Measurements from ENCODE around the gene SLC16A2. TPM values are rescaled to one million over a fixed set of nuclear protein-coding genes. Genes with fewer than 3 reads are reported as not detected.

SLC16A2 gene
- total and polyA plus RNA-seq, 7 donors = 0.66 to 6.3 (median 2.1) TPM

DNA sequence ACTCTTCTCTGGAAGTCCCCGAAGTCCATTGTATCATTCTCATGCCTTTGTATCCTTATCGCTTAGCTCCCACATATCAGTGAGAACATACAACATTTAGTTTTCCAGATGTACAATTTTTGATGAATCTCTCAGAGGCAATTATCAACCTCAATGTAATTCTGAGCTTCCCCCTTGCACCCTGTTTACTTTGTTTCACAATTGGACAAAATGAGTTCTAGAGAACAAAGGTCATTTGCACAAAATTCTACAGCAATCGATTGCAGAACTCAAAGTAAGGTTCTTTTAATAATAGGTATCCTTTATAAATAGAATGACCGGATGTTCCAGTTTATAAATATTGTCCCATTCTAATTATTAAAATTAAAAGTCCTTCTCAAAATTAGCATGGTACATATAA is 79.3 kb downstream of the SLC16A2 start:
- H3K4me1 ChIP-seq = no peaks in the 10 kb centered on the region
- no peak overlapping the region for H3K4me3 ChIP-seq
- H3K36me3 ChIP-seq (ENCODE audit: insufficient read depth in 1 of 2, low read depth in 1 of 2) = no peaks in the 10 kb centered on the region
- ATAC-seq (no peak), DNase-seq (no peak)
- intact Hi-C loops (cut with DNase I) = no loop called here
- H3K27me3 ChIP-seq (ENCODE audit: insufficient read depth in 3 of 3, low read length in 2 of 3) = peaks cover 0 to 12% (median 0%) of the 10 kb centered on the region in 3 donors
- TF ChIP-seq, protein P1, sequence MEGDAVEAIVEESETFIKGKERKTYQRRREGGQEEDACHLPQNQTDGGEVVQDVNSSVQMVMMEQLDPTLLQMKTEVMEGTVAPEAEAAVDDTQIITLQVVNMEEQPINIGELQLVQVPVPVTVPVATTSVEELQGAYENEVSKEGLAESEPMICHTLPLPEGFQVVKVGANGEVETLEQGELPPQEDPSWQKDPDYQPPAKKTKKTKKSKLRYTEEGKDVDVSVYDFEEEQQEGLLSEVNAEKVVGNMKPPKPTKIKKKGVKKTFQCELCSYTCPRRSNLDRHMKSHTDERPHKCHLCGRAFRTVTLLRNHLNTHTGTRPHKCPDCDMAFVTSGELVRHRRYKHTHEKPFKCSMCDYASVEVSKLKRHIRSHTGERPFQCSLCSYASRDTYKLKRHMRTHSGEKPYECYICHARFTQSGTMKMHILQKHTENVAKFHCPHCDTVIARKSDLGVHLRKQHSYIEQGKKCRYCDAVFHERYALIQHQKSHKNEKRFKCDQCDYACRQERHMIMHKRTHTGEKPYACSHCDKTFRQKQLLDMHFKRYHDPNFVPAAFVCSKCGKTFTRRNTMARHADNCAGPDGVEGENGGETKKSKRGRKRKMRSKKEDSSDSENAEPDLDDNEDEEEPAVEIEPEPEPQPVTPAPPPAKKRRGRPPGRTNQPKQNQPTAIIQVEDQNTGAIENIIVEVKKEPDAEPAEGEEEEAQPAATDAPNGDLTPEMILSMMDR (IDR thresholded peaks at IDR 0.05) = no peak
- no peaks in the 10 kb centered on the region for H3K9me3 ChIP-seq
- 86 to 98% (median 97%) methylated on average over 4 of the region's 4 CpGs for WGBS, 3 donors
- H3K27ac ChIP-seq = no peak overlapping the region

DNA sequence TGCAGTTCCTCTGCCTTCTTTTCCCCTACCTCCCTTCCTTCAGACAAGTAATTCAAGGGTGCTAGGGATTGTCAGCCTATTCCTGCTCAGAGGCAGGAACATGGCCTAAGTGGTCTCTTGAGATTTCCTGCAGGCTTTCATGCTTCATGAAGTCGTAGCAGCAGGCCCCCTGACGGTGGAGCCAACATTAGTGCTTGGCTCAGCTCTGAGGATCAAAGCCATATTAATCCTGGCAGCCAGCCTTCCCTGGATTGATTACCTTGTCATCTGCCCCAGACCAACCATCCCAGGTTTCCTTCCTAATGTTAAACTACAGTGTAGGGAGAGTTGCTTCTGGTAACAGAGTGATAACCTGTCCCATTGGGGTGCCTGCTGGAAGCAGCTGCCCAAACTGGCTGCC is 84.1 kb downstream of the SLC16A2 start:
- H3K9me3 ChIP-seq = no peaks in the 10 kb centered on the region
- no peaks in the 10 kb centered on the region for H3K4me1 ChIP-seq
- DNase-seq (no peak), ATAC-seq (no peak)
- H3K27me3 ChIP-seq (ENCODE audit: insufficient read depth in 3 of 3, low read length in 2 of 3) = peaks cover 0 to 13% (median 0%) of the 10 kb centered on the region in 3 donors
- H3K4me3 ChIP-seq = no peak overlapping the region
- no peaks in the 10 kb centered on the region for H3K36me3 ChIP-seq (ENCODE audit: insufficient read depth in 1 of 2, low read depth in 1 of 2)
- TF ChIP-seq, protein P1 (IDR thresholded peaks at IDR 0.05) = no peak
- intact Hi-C loops (cut with DNase I) = no loop called here
- H3K27ac ChIP-seq = no peak overlapping the region
- 32 to 38% (median 36%) methylated on average over 2 of the region's 2 CpGs for WGBS, 3 donors

DNA sequence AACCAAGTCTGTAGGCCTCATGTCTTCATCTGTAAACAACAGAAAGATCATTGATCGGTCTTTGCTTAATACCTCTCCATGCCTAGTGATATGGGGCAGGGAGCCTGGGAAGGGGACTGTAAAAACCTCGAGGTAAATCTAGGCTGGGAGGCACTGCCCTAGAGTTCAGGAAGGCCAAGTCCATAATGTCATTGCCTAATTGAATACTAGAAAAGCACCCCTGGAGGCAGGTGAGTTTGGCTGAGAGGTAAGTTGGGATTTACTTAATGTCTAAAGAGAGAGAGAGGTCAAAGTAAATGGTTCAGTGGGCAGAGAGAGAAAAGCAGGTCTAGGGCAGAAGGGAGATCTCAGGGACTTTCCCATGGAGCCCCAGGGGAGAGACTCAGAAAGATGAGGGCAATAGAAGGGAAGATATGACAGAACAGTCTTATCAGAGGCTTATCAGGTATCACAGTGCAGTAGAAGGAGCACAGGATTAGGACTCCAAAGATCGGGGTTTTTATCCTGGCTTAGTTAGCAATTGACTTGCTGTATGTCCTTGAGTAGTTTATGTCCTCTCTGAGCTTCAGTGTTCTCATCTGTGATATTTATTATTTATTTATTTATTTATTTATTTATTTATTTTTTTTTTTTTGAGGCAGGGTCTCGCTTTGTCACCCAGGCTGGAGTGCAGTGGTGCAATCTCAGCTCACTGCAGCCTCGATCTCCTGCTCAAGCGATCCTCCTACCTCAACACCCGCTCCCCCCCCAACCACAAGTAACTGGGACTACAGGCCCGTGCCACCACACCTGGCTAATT is 85.2 kb downstream of the SLC16A2 start:
- Histone ChIP-seq H3K27ac (no peak overlapping the region), H3K36me3 (ENCODE audit: insufficient read depth in 1 of 2, low read depth in 1 of 2) (no peaks in the 10 kb centered on the region), H3K4me1 (no peaks in the 10 kb centered on the region), H3K4me3 (no peak overlapping the region), H3K27me3 (ENCODE audit: insufficient read depth in 3 of 3, low read length in 2 of 3) (peaks cover 0 to 13% (median 0%) of the 10 kb centered on the region in 3 donors), H3K9me3 (no peaks in the 10 kb centered on the region)
- TF ChIP-seq, protein P1 (IDR thresholded peaks at IDR 0.05) = no peak
- intact Hi-C loops (cut with DNase I) = no loop called here
- WGBS, 3 donors = 83 to 95% (median 94%) methylated on average over 8 of the region's 8 CpGs
- DNase-seq (no peak), ATAC-seq (no peak)

DNA sequence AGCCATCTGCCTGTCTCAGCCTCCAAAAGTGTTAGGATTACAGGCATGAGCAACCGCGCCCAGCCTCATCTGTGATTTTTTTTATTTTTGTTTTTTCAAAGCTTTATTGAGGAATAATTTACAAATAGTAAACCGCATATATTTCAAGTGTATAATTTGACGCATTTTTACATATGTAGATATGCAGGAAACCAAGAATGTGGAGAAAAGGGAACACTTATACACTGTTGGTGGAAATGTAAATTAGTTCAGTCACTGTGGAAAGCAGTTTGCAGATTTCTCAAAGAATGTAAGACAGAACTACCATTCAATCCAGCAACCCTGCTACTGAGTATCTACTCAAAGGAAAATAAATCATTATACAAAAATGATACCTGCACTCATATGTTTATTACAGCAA is 85.9 kb downstream of the SLC16A2 start:
- WGBS, 3 donors = 85 to 98% (median 93%) methylated on average over 4 of the region's 4 CpGs
- DNase-seq (no peak), ATAC-seq (no peak)
- H3K9me3 ChIP-seq = no peaks in the 10 kb centered on the region
- peaks cover 0 to 13% (median 0%) of the 10 kb centered on the region in 3 donors for H3K27me3 ChIP-seq (ENCODE audit: insufficient read depth in 3 of 3, low read length in 2 of 3)
- no peaks in the 10 kb centered on the region for H3K36me3 ChIP-seq (ENCODE audit: insufficient read depth in 1 of 2, low read depth in 1 of 2)
- intact Hi-C loops (cut with DNase I) = no loop called here
- H3K27ac ChIP-seq = no peak overlapping the region
- no peak overlapping the region for H3K4me3 ChIP-seq
- TF ChIP-seq, protein P1 (IDR thresholded peaks at IDR 0.05) = no peak
- no peaks in the 10 kb centered on the region for H3K4me1 ChIP-seq

DNA sequence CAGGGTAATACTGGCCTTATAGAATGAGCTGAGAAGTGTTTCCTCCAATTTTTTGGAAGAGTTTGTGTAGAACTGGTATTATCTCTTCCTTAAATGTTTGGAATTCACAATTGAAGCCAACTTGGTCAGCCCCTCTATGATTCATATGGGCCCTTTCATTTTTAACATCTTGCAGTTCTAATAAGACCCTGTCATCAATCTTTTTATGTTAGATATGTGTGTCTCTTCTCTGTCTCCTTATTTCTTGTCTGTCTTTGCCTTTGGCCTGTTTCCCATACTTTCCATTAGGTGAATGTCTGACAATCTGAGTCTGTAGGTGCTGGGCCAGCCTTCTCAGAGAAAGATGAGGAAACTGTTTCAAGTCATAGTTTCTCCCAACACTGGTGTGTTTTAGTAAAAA is 88.7 kb downstream of the SLC16A2 start:
- Histone ChIP-seq H3K27ac (no peak overlapping the region), H3K9me3 (no peaks in the 10 kb centered on the region), H3K36me3 (ENCODE audit: insufficient read depth in 1 of 2, low read depth in 1 of 2) (no peaks in the 10 kb centered on the region), H3K4me1 (no peaks in the 10 kb centered on the region), H3K27me3 (ENCODE audit: insufficient read depth in 3 of 3, low read length in 2 of 3) (peaks cover 0 to 10% (median 0%) of the 10 kb centered on the region in 3 donors), H3K4me3 (no peak overlapping the region)
- ATAC-seq (no peak), DNase-seq (no peak)
- intact Hi-C loops (cut with DNase I) = no loop called here
- TF ChIP-seq, protein P1 (IDR thresholded peaks at IDR 0.05) = no peak

All from psoas muscle (tissue), 8 donors.